ENCODE results near the gene PDE9A. TPM values are rescaled to one million over a fixed set of nuclear protein-coding genes. Genes with fewer than 3 reads are reported as not detected.

Gene PDE9A
- total and polyA plus RNA-seq, 2 donors (not counting 1 experiment from before 2014, with no cell fraction given): 0.34 to 5.8 TPM

DNA sequence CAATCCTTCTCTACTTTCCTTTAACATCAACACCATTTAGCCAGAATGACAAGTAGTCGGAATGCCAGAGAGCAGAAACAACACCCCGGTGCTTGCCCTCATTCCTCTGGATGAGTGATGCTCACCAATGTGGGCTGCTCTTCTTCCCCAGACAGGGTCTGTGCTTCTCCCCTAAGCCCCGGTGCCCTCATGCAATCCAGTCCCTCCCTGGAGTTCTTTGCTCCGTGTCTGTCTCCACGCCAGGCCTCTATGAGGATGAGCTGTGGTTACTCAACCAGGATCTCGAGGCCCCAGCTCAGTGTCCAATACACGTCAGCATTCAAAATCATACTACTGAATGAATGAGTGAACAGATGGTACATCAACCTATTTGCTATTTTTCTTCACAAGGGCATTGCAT is 29.7 kb upstream of the PDE9A start:
- Histone ChIP-seq H3K27ac (ENCODE audit: low read length in 2 of 2) (no peak overlapping the region), H4K20me1 (ENCODE audit: control insufficient read depth, insufficient read depth, low read length, poor library complexity, severe bottlenecking) (no peaks in the 10 kb centered on the region), H3K9me3 (ENCODE audit: control extremely low read depth in 1 of 3, control insufficient read depth in 2 of 3, insufficient read depth in 1 of 3, low read length in 2 of 3) (no peaks in the 10 kb centered on the region), H3K4me3 (ENCODE audit: control extremely low read depth in 1 of 5, extremely low read depth in 1 of 5, insufficient read depth in 1 of 5, low read depth in 2 of 5, low read length in 4 of 5) (no peak overlapping the region), H3K27me3 (replicated peaks in 1 of 4; ENCODE audit: control extremely low read depth in 1 of 4, control insufficient read depth in 3 of 4, insufficient read depth in 4 of 4, low read length in 3 of 4) (peaks cover 0 to 18% (median under 1%) of the 10 kb centered on the region in 4 experiments), H3K79me2 (ENCODE audit: control insufficient read depth, insufficient read depth, low read length) (no peaks in the 10 kb centered on the region), H2AFZ (ENCODE audit: insufficient read depth, low read depth, low read length, poor library complexity, severe bottlenecking) (no peak overlapping the region), H3K4me1 (ENCODE audit: control insufficient read depth in 2 of 2, insufficient read depth in 2 of 2, low read length in 2 of 2) (peaks cover 0 to 3% of the 10 kb centered on the region in 2 donors), H3K9ac (ENCODE audit: low read length) (no peak overlapping the region), H3K36me3 (replicated peaks in 1 of 2; ENCODE audit: control extremely low read depth in 1 of 2, control insufficient read depth in 1 of 2, extremely low read depth in 1 of 2, insufficient read depth in 2 of 2, low read length in 1 of 2) (no peaks in the 10 kb centered on the region), H3K4me2 (replicated peaks; ENCODE audit: low read depth, low read length, poor library complexity, severe bottlenecking) (no peak overlapping the region)
- ChIA-PET CTCF (no interaction called here), POLR2A (no interaction called here)
- Mint-ChIP-seq H3K9me3 (ENCODE audit: insufficient read depth) (no peaks in the 10 kb centered on the region), H3K27ac (no peak overlapping the region), H3K27me3 (peaks cover 50% of the 10 kb centered on the region), H3K4me1 (no peaks in the 10 kb centered on the region), H3K4me3 (no peak overlapping the region)
- TF ChIP-seq EZH2 (IDR thresholded peaks at IDR 0.05; ENCODE audit: borderline replicate concordance, insufficient read depth, low read depth, low read length, poor library complexity, severe bottlenecking) (no peak), CTCF (IDR thresholded peaks at IDR 0.05) (no peak)
- no peak for ATAC-seq (ENCODE audit: low read depth)
- 76% methylated on average over 6 of the region's 7 CpGs for WGBS (ENCODE audit: insufficient coverage)
- no peak for DNase-seq
- intact Hi-C loops (cut with micrococcal nuclease): no loop called here

GRCh38 chr21:42624095-42624790 is 29.2 kb upstream of the PDE9A start:
- no peak for ATAC-seq (ENCODE audit: low read depth)
- no peak overlapping the region for H3K27ac Mint-ChIP-seq
- POLR2A ChIA-PET: interaction anchor here (0.6 kb wide), 1 partner anchor 181 kb away, joined by 3 read pairs; no protein-coding TSS in a partner anchor

More at GRCh38 chr21:42624095-42624790, 29.2 kb upstream of the PDE9A start:
- H3K27ac ChIP-seq (ENCODE audit: low read length in 2 of 2): no peak overlapping the region
- no peak for TF ChIP-seq CTCF (IDR thresholded peaks at IDR 0.05)
- intact Hi-C loops (cut with micrococcal nuclease): no loop called here
- H3K4me1 Mint-ChIP-seq: no peaks in the 10 kb centered on the region
- H3K9me3 Mint-ChIP-seq (ENCODE audit: insufficient read depth): no peaks in the 10 kb centered on the region
- no peaks in the 10 kb centered on the region for H3K9me3 ChIP-seq (ENCODE audit: control extremely low read depth in 1 of 3, control insufficient read depth in 2 of 3, insufficient read depth in 1 of 3, low read length in 2 of 3)
- H3K4me1 ChIP-seq (ENCODE audit: control insufficient read depth in 2 of 2, insufficient read depth in 2 of 2, low read length in 2 of 2): peaks cover 0 to 3% of the 10 kb centered on the region in 2 donors
- H3K79me2 ChIP-seq (ENCODE audit: control insufficient read depth, insufficient read depth, low read length): no peaks in the 10 kb centered on the region
- no peak overlapping the region for H3K4me3 ChIP-seq (ENCODE audit: control extremely low read depth in 1 of 5, extremely low read depth in 1 of 5, insufficient read depth in 1 of 5, low read depth in 2 of 5, low read length in 4 of 5)
- CTCF ChIA-PET: no interaction called here
- H3K36me3 ChIP-seq (replicated peaks in 1 of 2; ENCODE audit: control extremely low read depth in 1 of 2, control insufficient read depth in 1 of 2, extremely low read depth in 1 of 2, insufficient read depth in 2 of 2, low read length in 1 of 2): no peaks in the 10 kb centered on the region
- no peaks in the 10 kb centered on the region for H4K20me1 ChIP-seq (ENCODE audit: control insufficient read depth, insufficient read depth, low read length, poor library complexity, severe bottlenecking)
- DNase-seq: no peak
- peaks cover 45% of the 10 kb centered on the region for H3K27me3 Mint-ChIP-seq
- peaks cover 0 to 17% (median 0%) of the 10 kb centered on the region in 4 experiments for H3K27me3 ChIP-seq (replicated peaks in 1 of 4; ENCODE audit: control extremely low read depth in 1 of 4, control insufficient read depth in 3 of 4, insufficient read depth in 4 of 4, low read length in 3 of 4)
- no peak overlapping the region for H3K4me3 Mint-ChIP-seq
- no peak overlapping the region for H3K4me2 ChIP-seq (replicated peaks; ENCODE audit: low read depth, low read length, poor library complexity, severe bottlenecking)
- WGBS (ENCODE audit: insufficient coverage): 35% methylated on average over 9 of the region's 13 CpGs
- no peak overlapping the region for H3K9ac ChIP-seq (ENCODE audit: low read length)
- no peak overlapping the region for H2AFZ ChIP-seq (ENCODE audit: insufficient read depth, low read depth, low read length, poor library complexity, severe bottlenecking)
